Ecto neural progenitor cell (in vitro differentiated cells): ENCODE measurements around the gene KCND3.
A peak's percentile ranks its signal among the peaks of the same experiment; 100 is the strongest.

Experiments used
- DNase-seq: peaks from one replicate; pipeline ENCODE4 v3.0.0-alpha.2; 2018; ENCODE audit warnings: low spot score

KCND3 gene

DNA sequence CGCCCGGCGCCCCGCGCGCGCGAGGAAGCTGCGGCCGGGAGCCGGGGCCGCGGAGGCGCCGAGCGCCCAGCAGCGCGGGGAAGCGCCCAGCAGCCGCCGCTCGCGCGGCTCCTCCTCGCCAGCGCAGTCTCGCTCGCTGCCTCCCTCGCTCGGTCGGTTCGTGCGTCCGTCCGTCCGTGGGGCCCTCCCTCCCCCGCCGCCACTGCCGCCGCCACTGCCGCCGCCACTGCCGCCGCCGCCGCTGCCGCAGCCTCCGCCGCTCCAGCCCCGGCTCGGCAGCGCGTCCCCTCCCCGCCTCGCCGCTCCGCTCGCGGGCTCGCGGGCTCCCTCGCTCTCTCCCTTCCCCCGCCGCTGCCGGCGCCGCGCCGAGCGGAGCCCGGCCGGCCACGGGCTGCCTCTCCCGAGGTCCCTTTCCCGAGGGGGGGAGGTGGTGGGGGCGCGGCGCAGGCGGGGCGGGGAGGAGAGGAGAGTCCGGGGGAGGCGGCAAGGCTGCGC is at the start of gene KCND3:
TSS of gene KCND3 (minus strand) at position 138 of the 495 bp plus-strand sequence.
- peak; percentile 65 for DNase-seq

GRCh38 chr1:112034277-112034676 is 44.8 kb upstream of the KCND3 start:
- DNase-seq = no peak

GRCh38 chr1:112033439-112034120 is 44.1 kb upstream of the KCND3 start:
- no peak for DNase-seq

GRCh38 chr1:112030157-112030556 is 40.7 kb upstream of the KCND3 start:
- DNase-seq = no peak

DNA sequence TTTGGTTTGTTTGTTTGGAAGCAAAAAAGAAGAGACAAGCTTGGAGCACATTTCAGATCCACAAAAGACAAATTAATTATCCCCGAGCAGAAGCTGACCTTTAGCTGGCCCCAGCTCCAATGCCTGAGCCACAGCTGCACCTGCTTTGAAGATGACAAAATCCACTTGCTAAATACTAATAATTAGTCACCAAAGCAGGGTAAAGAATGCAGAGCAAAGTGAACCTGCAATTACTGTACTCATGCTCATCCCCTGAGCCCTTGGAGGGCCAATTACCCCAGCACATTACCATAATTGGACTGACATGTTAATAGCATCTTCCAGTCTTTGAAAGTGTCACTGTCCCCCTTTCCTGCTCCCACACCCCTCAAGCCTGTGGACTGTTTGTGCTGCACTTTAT is 38.2 kb upstream of the KCND3 start:
- DNase-seq = no peak

DNA sequence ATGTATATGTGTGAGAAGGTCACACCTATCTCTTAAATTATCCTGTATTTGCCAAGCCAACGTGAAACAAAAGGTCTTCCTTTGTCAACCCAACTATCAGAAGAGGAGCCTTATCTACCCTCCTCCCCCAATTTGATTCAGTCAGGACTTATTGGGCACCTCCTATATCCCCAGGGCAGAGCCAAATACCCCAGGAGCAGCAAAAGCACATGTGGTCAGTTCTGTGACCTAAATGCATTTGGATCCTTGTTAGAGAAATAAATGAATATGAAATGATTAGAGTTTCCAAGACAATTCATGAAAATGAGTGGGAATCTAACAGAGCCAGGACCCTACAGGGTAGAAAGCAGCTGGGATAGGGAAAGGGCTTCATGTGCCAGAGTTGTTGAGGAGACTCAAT is 37.0 kb upstream of the KCND3 start:
- DNase-seq = no peak

- no peak for DNase-seq
Measured at GRCh38 chr1:112026016-112026415, 36.5 kb upstream of the KCND3 start.

- no peak for DNase-seq
Measured at GRCh38 chr1:112021263-112021662, 31.8 kb upstream of the KCND3 start.

GRCh38 chr1:112017183-112017582 is 27.7 kb upstream of the KCND3 start:
- DNase-seq = no peak

GRCh38 chr1:112012823-112013222 is 23.4 kb upstream of the KCND3 start:
- no peak for DNase-seq

- no peak for DNase-seq
Measured at GRCh38 chr1:112011202-112011601, 21.7 kb upstream of the KCND3 start.

GRCh38 chr1:112007169-112007568 is 17.7 kb upstream of the KCND3 start:
- no peak for DNase-seq

GRCh38 chr1:112006416-112007025 is 17.1 kb upstream of the KCND3 start:
- DNase-seq = no peak

DNA sequence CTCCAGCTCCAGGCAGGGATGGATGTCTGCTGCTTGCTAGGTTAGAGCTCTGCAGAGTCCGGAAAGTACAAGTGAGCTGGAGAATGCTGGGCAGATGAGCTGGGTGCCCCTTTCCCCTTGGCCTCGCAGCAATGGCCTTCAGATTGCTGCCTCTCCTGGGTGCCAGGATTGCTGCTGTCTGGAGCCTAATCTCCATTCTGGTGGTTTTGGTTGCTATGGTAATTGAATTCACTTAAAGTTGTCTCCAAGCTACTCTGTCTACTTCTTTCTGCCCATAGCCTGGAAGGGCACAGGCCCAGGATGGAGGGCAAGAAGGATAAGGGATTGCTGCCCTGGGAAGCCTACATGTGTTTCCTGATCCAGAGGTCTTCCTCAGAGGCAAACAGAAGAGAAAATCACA is 14.6 kb upstream of the KCND3 start:
- no peak for DNase-seq

DNA sequence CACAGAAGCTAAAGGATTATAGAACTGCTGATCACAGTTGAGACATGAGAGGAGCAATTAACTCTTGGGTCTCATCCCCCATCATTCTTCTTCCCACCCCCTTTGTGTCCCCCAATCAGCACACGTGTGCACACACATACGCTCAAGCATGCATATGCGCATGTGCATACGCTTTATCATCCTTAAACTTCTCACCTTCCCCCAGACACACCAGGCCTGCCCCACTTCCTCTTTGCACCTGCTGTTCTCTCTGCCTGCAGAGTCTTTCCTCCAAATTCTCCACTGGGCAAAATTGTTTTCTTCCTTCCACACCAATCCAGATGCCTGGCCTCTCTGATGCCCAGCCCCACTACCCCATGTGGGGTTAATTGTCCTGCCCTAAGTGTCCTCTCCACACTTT is 13.0 kb upstream of the KCND3 start:
- DNase-seq = no peak

DNA sequence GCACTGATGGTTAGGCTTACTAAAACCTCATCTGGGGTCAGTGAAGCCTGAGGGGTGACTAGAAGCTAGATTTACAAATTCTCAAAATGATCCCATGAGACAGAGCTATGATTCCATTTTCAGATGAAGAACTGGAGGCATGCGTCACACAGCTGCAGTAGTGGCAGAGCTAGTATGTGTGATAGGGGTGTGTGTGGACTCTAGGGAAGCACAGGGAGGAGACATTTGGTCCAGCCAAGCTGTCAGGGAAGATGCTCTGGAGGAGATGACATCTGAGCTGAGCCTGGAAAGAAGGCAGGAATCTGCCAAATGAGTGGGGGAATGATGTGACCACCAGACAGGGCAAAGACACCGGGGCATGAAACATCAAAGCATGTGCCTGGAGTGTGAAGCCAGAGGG is 12.0 kb upstream of the KCND3 start:
- no peak for DNase-seq

- DNase-seq = no peak
Measured at GRCh38 chr1:112000048-112000447, 10.6 kb upstream of the KCND3 start.

DNA sequence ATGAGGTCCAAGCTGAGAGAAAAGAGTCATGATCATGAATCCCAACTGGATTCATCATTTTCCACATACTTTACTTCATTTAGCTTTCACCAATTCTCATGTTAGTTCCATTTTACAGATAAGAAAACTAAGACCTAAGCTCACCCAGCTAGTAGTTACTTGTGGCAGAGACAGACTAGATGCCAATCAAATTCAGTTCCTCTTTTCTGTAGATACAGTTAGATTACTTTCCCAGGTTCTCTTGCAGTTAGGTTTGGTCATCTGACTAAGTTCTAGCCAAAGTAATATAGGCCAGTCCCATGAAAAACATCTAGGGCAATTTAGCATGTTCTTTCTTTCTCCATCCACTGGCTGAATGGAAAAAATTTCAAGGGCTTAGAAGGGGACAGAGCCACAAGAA is 8.9 kb upstream of the KCND3 start:
- DNase-seq = no peak

DNA sequence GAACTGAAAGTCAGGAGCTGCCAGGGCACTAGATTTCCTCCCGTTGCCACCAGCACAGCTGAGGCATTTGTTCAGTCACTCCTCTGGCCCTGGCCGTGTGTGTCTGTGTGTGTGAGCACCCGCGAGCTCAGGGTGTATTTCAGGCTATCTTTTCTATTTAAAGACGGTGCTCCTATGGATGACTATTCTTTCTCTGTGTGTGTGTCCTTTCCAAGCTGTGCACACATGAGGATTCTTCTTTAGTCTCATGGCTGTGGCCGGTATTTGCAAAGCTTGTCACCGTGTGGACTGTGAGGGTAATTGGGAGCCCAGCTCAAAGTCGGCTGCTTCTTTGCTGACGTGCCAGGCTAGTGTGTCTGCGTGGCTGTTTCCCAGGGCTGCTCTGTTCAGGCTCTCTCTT is 3.0 kb upstream of the KCND3 start:
- no peak for DNase-seq

DNA sequence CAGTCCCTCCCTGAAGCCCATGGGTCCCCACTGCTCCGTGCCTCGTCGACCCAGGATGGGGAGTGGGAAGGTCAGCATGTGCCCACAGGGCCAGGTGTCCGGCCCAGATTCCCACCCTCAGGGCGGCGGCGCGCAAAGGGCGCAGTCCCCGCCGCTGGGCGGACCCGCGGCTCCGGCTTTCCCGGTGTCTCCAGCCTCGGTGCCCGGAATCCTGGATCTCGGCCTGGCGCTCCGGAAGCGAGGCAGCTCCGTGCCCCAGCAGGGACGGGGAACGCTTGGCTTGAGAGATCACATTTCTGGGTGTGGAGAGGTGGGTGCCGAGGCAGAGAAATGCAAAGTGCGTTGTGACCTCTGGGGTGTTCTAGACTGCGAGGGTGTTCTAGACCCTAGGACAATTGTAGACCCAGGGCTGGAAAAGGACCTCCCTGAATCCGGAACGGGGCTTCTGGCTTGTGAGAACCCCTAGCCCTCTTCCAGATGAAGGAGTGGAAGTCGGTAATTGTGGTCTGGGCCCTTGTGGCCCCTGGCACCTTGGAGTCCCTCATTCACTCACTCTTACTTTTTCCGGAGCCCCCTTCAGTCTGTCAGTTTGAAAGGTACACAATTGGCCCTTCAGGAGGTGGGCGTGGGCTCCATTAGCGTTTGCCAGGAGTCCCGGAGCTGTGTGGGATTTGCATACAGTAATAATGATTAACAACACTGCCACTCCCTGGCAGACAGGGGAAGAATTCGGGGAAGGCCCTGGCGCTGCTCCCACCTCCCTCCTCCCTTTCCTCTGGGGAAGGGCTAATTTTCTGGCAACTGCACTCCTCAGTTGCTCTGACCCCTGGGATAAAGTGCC is 1.6 kb upstream of the KCND3 start:
- peak; percentile 75 for DNase-seq

DNA sequence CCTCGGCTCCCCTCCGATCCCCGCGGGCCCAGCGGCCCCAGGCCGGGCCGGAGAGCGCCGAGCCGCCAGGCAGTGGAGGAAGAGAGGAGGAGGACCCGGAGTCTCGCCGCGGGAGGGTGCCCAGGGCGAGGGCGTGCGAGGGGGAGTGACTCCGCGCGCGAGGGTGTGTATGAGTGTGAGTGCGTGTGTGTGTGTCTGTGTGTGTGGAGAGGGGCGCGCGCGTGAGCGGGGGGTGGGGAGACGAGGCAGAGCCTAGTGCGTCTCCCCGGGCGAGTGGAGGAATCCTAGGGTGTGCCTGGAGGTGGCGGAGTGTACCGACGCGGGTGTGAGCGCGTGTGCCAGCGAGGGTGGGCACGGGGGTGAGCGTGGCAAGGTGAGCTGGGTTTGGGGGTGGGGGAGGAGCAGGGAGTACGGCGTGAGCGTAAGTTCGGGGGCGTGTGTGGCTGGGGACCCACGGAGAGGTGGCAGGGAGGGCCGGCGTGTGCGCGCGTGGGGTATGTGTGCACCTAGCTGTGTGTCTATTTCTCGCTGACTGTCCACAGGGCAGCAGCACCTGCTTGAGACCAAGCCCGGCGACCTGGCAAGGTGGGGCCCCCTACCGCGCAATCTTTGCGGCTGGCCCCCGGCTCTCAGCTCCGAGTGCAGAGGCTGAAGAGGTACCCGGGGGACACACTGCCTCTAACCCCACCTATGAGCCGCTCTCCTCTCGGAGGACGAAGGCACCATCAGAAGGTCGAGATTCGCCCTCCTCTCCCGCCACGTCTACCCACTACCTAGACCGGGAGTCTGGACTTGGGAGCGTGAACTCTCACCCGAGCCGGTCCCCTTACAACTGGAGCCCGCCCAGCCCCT is 784 bp upstream of the KCND3 start:
- peak; percentile 64 for DNase-seq
